Right cardiac atrium (tissue), 5 donors: ENCODE measurements around the gene CA10. TPM values are rescaled to one million over a fixed set of nuclear protein-coding genes. Genes with fewer than 3 reads are reported as not detected.

ENCODE experiments used
- ATAC-seq, 2 donors: fragments of 200-7000 bp; cut with Tn5 transposase; one replicate each; pipeline versions ENCODE4 v1.8.0 to v1.9.1; 2020; ENCODE audit warnings: moderate library complexity in 2 of 2, mild to moderate bottlenecking in 1 of 2
- DNase-seq, 3 donors: peaks; one replicate each; pipeline ENCODE4 v3.0.0-alpha.2; 2020
- H3K27ac ChIP-seq: one replicate; pipeline ENCODE4 v1.5.1; 2013; ENCODE audit warnings: mild to moderate bottlenecking, low read length, control low read depth, moderate library complexity
- H3K27me3 ChIP-seq: one replicate; pipeline ENCODE4 v1.6.1; 2013; ENCODE audit not compliant: control insufficient read depth, insufficient read depth
- H3K4me1 ChIP-seq: one replicate; pipeline ENCODE4 v1.6.1; 2013; ENCODE audit warnings: low read length; ENCODE audit not compliant: control insufficient read depth, insufficient read depth
- H3K4me3 ChIP-seq: one replicate; pipeline ENCODE4 v1.5.1; 2013; ENCODE audit warnings: low read length, control low read depth
- H3K9me3 ChIP-seq: one replicate; pipeline ENCODE4 v1.6.1; 2013; ENCODE audit warnings: low read length; ENCODE audit not compliant: control insufficient read depth
- WGBS: extraction: QIAGEN DNeasy Blood & Tissue Kit; methylation state at CpG from one replicate; pipeline ENCODE4 v1.1.7; 2013; 5-methylcytosine and 5-hydroxymethylcytosine counted together
- intact Hi-C, 4 donors: fragments of 100-400 bp; cut with DNase I; formaldehyde crosslinking; loops; one replicate each; pipeline versions ENCODE4 v1.11.0 to v1.14.0; 2022 to 2023
- polyA plus RNA-seq: library from polyadenylated mRNA; stranded (reverse); fragments of 200-250 nt; gene quantifications from one replicate; pipeline ENCODE4 v1.2.3, GENCODE V29; 2013
- total RNA-seq, 4 donors: library from RNA; stranded (reverse); fragmentation: NEBNext Ultra II Directional; extraction: Animal tissue kit (Norgen Biotek cat#: 25700); gene quantifications; one replicate each; pipeline ENCODE4 v1.2.1, GENCODE V29; 2021
- donor health status: healthy with polysubstance abuse.
- donor health status: DM: no; HTN: yes; CAD: no.
- donor health status: DM: no; HTN: no; CAD: no.
- donor health status: DM: no; HTN: yes; CAD: no; lungs with severe emphysema.
- donor health status: DM: yes; HTN: yes; CAD: no.

The CA10 gene
- total and polyA plus RNA-seq, 5 donors: 0.05 TPM; not detected in 4

DNA sequence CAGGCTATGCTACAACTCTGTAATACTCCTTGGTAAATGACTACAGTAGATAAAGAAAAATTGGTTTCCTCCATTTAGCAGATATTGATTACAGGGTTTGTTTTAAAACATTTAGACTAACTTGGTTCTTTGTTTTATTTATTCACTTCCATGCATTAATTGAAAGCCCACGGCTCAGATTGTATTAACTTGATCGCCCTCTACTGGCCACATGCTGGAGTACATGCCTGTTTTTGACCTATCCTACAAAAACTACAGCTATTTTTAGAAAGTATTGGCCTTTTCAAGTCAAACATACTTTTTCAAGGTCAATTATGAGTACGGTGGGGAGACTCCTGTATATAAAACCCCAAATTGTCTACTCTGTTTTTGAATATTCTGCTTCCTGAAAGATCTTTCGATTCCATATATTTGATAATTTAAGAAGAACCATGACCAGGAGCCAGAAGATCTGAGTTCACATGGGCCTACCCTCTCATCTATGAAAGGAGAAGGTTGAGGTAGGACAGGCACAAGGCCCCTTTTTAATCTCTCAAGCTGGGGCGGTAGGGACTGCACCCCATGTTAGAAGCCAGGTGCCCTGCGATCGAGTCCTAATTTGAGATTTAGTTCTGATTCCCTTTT, 51.8 kb downstream of the CA10 start:
- WGBS: 45% methylated on average over 7 of the region's 7 CpGs
- H3K9me3 ChIP-seq: no peaks in the 10 kb centered on the region
- H3K4me3 ChIP-seq: no peak overlapping the region
- intact Hi-C loops: loop anchor here in 2 of 4 donors (5.0 to 10.0 kb wide), 3 partner anchors 342 to 734 kb away; no protein-coding TSS in a partner anchor
- no peaks in the 10 kb centered on the region for H3K4me1 ChIP-seq
- no peaks in the 10 kb centered on the region for H3K27me3 ChIP-seq
- ATAC-seq: no peak
- no peak overlapping the region for H3K27ac ChIP-seq
- peak in 2 of 3 donors; percentile 27 to 61 for DNase-seq

DNA sequence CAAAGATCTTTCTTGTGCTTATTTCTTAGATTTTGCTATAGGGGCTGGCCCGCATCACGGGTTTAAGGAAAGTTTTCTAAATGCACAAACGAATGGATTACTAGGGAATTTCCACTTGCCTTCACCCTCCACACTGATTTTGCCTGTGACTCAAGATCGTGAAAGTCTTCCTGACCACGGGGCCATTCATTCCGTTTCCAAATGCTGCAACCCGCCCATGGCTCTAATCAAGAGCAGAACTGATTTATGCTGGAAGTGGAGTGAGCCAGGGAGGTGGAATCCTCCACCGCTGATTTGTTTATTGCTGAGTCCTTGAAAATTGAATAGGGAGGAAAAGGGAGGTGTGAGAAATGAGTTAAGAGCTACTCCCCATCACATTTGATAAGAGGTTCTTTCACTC, 52.4 kb downstream of the CA10 start:
- intact Hi-C loops: loop anchor here in 2 of 4 donors (5.0 to 10.0 kb wide), 3 partner anchors 341 to 734 kb away; no protein-coding TSS in a partner anchor
- ATAC-seq: no peak
- Histone ChIP-seq H3K27me3 (no peaks in the 10 kb centered on the region), H3K4me3 (no peak overlapping the region), H3K9me3 (no peaks in the 10 kb centered on the region), H3K27ac (no peak overlapping the region), H3K4me1 (no peaks in the 10 kb centered on the region)
- no peak for DNase-seq
- 52% methylated on average over 8 of the region's 8 CpGs for WGBS

DNA sequence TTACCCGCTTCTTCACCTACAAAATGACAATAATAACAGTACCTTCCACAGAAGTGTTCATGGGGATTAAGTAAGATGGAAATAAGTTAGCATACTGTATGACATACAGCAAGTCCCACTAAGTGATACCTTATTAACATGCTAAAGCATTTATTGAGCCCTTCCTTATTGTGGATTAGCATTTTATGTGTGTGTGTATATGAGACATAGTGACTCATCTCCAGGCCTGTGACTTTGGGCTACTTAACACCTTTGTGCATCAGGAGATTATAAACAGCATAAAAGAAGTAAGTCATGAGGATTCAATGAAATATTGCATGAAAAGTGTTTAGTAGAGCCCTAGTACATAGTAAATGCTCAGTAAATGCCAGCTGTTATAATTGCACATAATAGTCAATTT, 52.9 kb downstream of the CA10 start:
- DNase-seq (no peak), ATAC-seq (no peak)
- Histone ChIP-seq H3K27me3 (no peaks in the 10 kb centered on the region), H3K4me1 (no peaks in the 10 kb centered on the region), H3K27ac (no peak overlapping the region), H3K4me3 (no peak overlapping the region), H3K9me3 (no peaks in the 10 kb centered on the region)
- 95% methylated on average over 1 of the region's 1 CpG for WGBS
- intact Hi-C loops: loop anchor here in 2 of 4 donors (5.0 to 10.0 kb wide), 3 partner anchors 341 to 733 kb away; no protein-coding TSS in a partner anchor

DNA sequence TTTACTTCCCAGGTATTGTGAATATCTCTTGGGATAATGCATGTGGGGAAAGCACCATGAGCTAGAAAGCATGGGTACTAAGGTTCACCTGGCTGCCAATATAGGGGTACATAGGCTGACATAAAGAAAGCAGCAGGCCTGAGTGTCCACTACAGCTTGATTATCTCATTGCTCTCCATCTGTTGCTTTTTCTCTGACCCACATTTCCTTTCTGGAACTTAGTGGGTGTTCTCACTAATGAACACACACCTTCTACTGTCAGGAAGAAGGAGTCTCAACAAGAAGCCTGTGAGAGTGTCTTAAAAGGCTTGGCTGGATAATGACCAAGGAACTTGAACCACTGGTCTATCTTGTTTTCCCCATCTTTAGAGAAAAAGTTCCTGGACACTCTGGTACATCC, 62.5 kb downstream of the CA10 start:
- Histone ChIP-seq H3K27me3 (no peaks in the 10 kb centered on the region), H3K9me3 (no peaks in the 10 kb centered on the region), H3K27ac (no peak overlapping the region), H3K4me1 (no peaks in the 10 kb centered on the region), H3K4me3 (no peak overlapping the region)
- ATAC-seq (no peak), DNase-seq (no peak)
- intact Hi-C loops: no loop called here

DNA sequence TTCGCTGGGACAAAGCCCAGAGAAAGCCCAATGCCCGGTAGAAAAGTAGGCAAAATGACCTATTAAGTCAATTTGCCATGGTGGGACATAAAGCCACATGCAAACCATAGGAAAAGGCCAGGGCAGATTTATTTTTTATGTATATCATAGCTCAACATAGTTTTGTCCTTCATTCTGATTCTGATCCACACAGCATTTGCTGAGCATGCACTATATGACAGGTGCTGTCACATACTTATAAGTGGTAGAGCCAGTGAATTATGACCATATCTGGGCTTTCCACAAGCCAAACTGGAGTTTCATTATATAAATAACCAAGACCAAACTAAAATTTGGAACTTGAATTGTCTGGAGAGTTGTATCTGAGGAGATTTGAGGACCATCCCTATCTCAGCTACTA, 74.3 kb downstream of the CA10 start:
- no peak for ATAC-seq
- Histone ChIP-seq H3K9me3 (no peaks in the 10 kb centered on the region), H3K4me3 (no peak overlapping the region), H3K4me1 (no peaks in the 10 kb centered on the region), H3K27ac (no peak overlapping the region), H3K27me3 (no peaks in the 10 kb centered on the region)
- intact Hi-C loops: no loop called here
- WGBS: 67% methylated on average over 2 of the region's 2 CpGs
- no peak for DNase-seq

GRCh38 chr17:52079496-52079895, 79.0 kb downstream of the CA10 start:
- H3K9me3 ChIP-seq: no peaks in the 10 kb centered on the region
- no peaks in the 10 kb centered on the region for H3K27me3 ChIP-seq
- DNase-seq (no peak), ATAC-seq (no peak)
- H3K4me3 ChIP-seq: no peak overlapping the region
- H3K27ac ChIP-seq: no peak overlapping the region
- intact Hi-C loops: loop anchor here in 1 of 4 donors (5.0 kb wide), 1 partner anchor 47 kb away; no protein-coding TSS in a partner anchor
- 74% methylated on average over 4 of the region's 4 CpGs for WGBS
- no peaks in the 10 kb centered on the region for H3K4me1 ChIP-seq

GRCh38 chr17:52071712-52072111, 86.8 kb downstream of the CA10 start:
- H3K4me1 ChIP-seq: no peaks in the 10 kb centered on the region
- intact Hi-C loops: no loop called here
- no peak for DNase-seq
- H3K27me3 ChIP-seq: no peaks in the 10 kb centered on the region
- no peaks in the 10 kb centered on the region for H3K9me3 ChIP-seq
- no peak for ATAC-seq
- WGBS: 70% methylated on average over 5 of the region's 5 CpGs
- H3K4me3 ChIP-seq: no peak overlapping the region
- no peak overlapping the region for H3K27ac ChIP-seq

DNA sequence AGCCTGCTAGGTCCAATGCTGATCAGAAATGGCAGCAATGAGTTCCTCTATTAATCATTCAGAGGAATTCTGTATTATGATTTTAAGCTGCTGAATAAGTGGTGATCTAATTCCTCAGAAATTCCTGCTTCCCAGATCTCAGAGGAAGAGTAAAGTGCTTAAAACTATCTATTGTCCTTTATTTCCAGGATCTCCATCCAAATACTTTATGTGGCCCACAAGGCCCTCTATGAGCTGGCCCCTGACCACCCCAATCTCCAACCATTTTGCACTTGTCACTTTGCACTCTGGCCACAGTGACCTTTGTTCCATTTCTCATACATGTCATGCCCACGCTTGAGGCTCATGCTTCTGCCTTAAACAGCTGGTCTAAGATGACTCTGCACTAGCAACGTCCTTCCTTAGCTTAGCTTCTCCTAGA, 93.7 kb downstream of the CA10 start:
- intact Hi-C loops: no loop called here
- H3K27ac ChIP-seq: no peak overlapping the region
- 40% methylated on average over 2 of the region's 2 CpGs for WGBS
- DNase-seq: no peak
- no peaks in the 10 kb centered on the region for H3K4me1 ChIP-seq
- no peak overlapping the region for H3K4me3 ChIP-seq
- ATAC-seq: no peak
- no peaks in the 10 kb centered on the region for H3K27me3 ChIP-seq
- H3K9me3 ChIP-seq: no peaks in the 10 kb centered on the region

DNA sequence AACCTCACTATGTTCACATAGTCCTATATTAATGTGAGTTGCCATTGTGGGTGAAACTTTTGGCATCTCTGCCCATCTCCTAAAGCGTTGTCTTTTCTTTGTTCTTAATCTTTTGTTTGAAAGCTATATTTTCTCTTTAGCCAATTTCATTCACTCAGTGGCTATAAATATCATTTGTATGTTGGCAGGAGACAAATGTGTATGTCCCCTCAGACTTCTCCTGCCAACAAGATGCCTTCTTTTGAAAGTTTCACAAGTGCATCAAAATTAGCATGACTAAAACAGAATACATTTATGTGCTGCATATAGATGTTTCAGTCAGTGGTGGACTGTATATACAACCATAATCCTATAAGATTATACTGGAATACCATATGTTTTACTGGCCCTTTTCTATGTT, 109.0 kb downstream of the CA10 start:
- no peaks in the 10 kb centered on the region for H3K4me1 ChIP-seq
- ATAC-seq (no peak), DNase-seq (no peak)
- H3K27ac ChIP-seq: no peak overlapping the region
- intact Hi-C loops: no loop called here
- no peaks in the 10 kb centered on the region for H3K9me3 ChIP-seq
- no peak overlapping the region for H3K4me3 ChIP-seq
- 64% methylated on average over 1 of the region's 1 CpG for WGBS
- H3K27me3 ChIP-seq: no peaks in the 10 kb centered on the region

GRCh38 chr17:52049051-52049450, 109.5 kb downstream of the CA10 start:
- no peak overlapping the region for H3K27ac ChIP-seq
- no peaks in the 10 kb centered on the region for H3K27me3 ChIP-seq
- no peak overlapping the region for H3K4me3 ChIP-seq
- DNase-seq: no peak
- 88% methylated on average over 3 of the region's 3 CpGs for WGBS
- H3K4me1 ChIP-seq: no peaks in the 10 kb centered on the region
- H3K9me3 ChIP-seq: no peaks in the 10 kb centered on the region
- intact Hi-C loops: no loop called here
- no peak for ATAC-seq

- Histone ChIP-seq H3K4me1 (no peaks in the 10 kb centered on the region), H3K27ac (no peak overlapping the region), H3K27me3 (no peaks in the 10 kb centered on the region), H3K4me3 (no peak overlapping the region), H3K9me3 (no peaks in the 10 kb centered on the region)
- ATAC-seq: no peak
- intact Hi-C loops: no loop called here
- no peak for DNase-seq
- 53% methylated on average over 5 of the region's 5 CpGs for WGBS
Observed at GRCh38 chr17:52048137-52048898, 110.2 kb downstream of the CA10 start.
